Kidney epithelial cell (primary cell): ENCODE data around the gene LYST. TPM values are rescaled to one million over a fixed set of nuclear protein-coding genes. Genes with fewer than 3 reads are reported as not detected.

Experiments used
- DNase-seq: peaks from one replicate; pipeline ENCODE4 v3.0.0-alpha.2; 2010; ENCODE audit warnings: low read depth
- H3K27me3 ChIP-seq: 2 replicates; pipeline ENCODE4 v1.6.0; 2011; ENCODE audit warnings: low read length; ENCODE audit not compliant: control insufficient read depth, insufficient read depth
- H3K36me3 ChIP-seq: 2 replicates; pipeline ENCODE4 v1.5.1; 2011; ENCODE audit warnings: low read length; ENCODE audit not compliant: control insufficient read depth, insufficient read depth
- H3K4me3 ChIP-seq: 2 replicates; pipeline ENCODE4 v1.5.1; 2011; ENCODE audit warnings: low read depth, mild to moderate bottlenecking, control low read depth, low read length
- total RNA-seq: library from RNA; depleted of rRNA; stranded (reverse); fragments of >200 nt; gene quantifications from 2 replicates; pipeline ENCODE4 v1.2.3, GENCODE V29; 2015
- TF ChIP-seq, protein P1 (sequence below): IDR thresholded peaks from 2 replicates; pipeline ENCODE4 v1.5.1; 2011; ENCODE audit warnings: mild to moderate bottlenecking, moderate library complexity, low read length, control low read depth, inconsistent platforms; ENCODE audit not compliant: insufficient read depth, poor library complexity, severe bottlenecking

LYST gene
- total RNA-seq, 1 donor from 2014 or later: 12.7 TPM

DNA sequence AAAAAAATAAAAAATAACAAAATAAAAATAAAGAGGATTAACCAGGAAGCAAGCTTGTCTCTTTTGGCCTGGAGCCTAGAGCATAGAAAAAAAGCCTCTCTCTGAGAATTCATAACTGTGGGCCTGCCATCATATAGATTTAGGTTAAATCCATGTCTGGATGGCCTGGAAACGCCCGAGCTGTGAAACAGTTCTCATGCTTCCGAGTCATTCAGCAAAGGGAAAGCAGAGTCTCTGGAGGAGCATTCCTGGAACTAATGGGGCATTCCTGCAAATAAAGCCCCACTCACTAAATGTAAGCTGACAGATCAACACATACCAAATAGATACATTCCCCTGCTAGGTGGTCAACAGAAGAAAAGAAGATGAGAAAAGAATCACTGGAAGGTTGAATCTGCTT is 141.3 kb downstream of the LYST start:
- no peaks in the 10 kb centered on the region for H3K36me3 ChIP-seq
- TF ChIP-seq, protein P1, sequence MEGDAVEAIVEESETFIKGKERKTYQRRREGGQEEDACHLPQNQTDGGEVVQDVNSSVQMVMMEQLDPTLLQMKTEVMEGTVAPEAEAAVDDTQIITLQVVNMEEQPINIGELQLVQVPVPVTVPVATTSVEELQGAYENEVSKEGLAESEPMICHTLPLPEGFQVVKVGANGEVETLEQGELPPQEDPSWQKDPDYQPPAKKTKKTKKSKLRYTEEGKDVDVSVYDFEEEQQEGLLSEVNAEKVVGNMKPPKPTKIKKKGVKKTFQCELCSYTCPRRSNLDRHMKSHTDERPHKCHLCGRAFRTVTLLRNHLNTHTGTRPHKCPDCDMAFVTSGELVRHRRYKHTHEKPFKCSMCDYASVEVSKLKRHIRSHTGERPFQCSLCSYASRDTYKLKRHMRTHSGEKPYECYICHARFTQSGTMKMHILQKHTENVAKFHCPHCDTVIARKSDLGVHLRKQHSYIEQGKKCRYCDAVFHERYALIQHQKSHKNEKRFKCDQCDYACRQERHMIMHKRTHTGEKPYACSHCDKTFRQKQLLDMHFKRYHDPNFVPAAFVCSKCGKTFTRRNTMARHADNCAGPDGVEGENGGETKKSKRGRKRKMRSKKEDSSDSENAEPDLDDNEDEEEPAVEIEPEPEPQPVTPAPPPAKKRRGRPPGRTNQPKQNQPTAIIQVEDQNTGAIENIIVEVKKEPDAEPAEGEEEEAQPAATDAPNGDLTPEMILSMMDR: no peak
- no peaks in the 10 kb centered on the region for H3K27me3 ChIP-seq
- DNase-seq: no peak
- H3K4me3 ChIP-seq: no peak overlapping the region

DNA sequence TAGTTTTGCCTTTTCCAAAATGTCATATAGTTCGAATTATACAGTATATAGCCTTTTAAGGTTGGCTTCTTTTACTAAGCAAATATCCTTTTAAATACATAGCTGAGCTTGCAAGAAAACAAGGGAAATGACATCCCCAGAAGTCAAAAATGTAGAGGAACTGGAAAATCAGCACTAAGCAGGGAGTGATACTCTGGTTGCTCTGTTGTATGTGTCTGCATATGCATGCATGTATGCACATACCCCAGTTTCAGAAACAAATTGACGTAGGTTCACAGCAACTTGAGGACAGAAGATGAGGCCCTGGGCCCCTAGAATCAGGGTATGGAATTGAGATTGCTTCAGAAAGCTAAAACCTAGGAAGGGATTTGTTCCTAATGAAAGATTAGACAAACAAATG is 142.0 kb downstream of the LYST start:
- TF ChIP-seq, protein P1: no peak
- Histone ChIP-seq H3K27me3 (no peaks in the 10 kb centered on the region), H3K4me3 (no peak overlapping the region), H3K36me3 (no peaks in the 10 kb centered on the region)
- no peak for DNase-seq

DNA sequence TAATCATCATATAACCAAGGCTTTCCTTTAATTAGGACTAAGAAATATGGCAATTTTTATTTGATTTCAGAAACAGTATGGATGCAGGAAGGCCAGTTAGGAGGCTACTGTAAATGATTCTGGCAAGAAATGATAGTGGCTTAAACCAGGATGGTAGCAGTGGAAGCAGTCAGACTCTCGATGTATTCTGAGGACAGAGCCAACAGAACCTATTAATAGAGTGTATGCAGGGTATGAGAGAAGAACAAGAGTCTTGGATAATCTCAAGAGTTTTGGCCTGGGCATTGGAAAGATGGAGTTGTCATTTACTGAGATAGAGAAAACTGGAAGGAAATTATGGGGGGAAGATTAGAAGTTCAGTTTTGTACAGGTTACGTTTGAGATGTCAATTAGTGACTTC is 143.8 kb downstream of the LYST start:
- TF ChIP-seq, protein P1: no peak
- Histone ChIP-seq H3K27me3 (no peaks in the 10 kb centered on the region), H3K4me3 (no peak overlapping the region), H3K36me3 (no peaks in the 10 kb centered on the region)
- no peak for DNase-seq

DNA sequence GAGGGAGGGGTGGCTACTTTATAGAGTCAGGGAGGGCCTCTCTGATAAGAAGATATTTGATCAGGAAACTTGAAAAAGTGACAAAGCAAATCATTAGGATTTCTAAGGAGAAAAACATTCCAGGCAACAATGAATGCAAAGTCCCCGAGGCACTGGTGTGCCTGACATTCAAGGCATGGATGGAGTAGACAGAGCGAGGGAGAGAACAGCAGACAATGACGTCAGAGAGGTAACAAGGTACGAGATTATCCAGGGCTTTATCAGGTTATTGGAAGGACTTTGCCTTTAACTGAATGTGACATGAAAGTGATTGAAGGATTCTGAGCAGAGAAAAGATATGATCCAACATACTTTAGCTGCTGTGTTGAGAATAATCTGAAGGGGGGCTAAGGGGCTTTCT is 144.7 kb downstream of the LYST start:
- TF ChIP-seq, protein P1: no peak
- Histone ChIP-seq H3K36me3 (no peaks in the 10 kb centered on the region), H3K27me3 (no peaks in the 10 kb centered on the region), H3K4me3 (no peak overlapping the region)
- DNase-seq: no peak

DNA sequence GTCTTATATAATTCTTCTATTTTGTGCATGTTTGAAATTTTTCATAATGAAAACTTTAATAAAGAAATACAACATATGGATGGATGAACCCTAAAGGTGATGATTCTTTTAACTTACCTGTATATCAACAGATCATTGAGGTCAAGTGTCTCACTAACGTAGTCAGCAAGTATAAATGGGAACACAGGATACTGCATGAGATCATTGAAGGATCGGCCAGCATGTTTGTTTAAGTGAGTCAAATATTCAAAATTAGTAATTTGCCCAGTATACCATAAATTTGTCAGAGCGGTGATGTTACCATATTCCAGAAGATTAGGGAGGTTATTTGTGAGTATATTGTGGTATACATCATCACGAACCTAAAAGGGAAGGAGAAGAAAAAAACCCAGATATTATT is 146.2 kb downstream of the LYST start:
- Histone ChIP-seq H3K4me3 (no peak overlapping the region), H3K27me3 (no peaks in the 10 kb centered on the region), H3K36me3 (no peaks in the 10 kb centered on the region)
- DNase-seq: no peak
- TF ChIP-seq, protein P1: no peak

DNA sequence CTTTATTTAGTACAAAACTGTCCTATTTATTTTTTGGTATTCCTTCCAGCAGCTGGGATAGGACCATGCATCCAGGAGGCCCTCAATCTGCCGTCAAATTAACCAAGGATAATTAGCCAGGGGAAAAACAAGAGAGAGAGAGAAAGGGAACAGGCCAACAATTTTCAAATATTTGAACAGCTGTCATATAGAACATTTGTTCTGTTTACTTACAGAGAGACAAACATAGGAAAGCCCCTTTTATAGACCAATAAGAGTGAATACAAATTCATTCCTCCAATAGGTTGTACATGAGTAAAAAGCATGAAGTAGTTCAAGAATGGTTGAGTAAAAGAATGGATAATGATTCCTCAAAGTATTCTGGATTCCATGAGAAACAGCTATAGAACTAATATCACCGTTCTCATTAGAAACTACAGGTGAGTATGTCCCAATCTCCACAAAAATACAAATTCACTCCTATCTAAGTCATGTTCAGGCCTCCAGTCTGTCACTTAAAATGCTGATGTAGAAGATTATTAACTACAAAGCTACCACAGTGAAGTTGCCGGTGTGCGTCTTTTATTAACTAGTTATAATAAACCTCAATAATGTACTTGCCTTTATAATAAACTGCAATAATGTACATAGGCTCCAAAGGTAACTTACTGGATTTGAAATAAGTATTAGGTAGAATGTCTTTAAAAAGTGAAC is 152.4 kb downstream of the LYST start:
- Histone ChIP-seq H3K27me3 (no peaks in the 10 kb centered on the region), H3K4me3 (no peak overlapping the region), H3K36me3 (no peaks in the 10 kb centered on the region)
- TF ChIP-seq, protein P1: no peak
- DNase-seq: no peak
